SK-N-SH (cell line): ENCODE results near the gene FUT7. TPM values are rescaled to one million over a fixed set of nuclear protein-coding genes. Genes with fewer than 3 reads are reported as not detected.

ENCODE experiments used
- CTCF ChIA-PET: fragments of 300-600, 350-600 bp; formaldehyde crosslinking; extraction: SDS; loops from one replicate; lab custom pipeline; 2021; lab: Yijun Ruan, JAX
- POLR2A ChIA-PET: fragments of 350-600 bp; sonication (Branson Sonifier 250); formaldehyde crosslinking; extraction: SDS; loops from one replicate; lab custom pipeline; 2020; ENCODE audit warnings: antibody characterized with exemption, inconsistent platforms; lab: Yijun Ruan, JAX
- DNase-seq: peaks from one replicate; pipeline ENCODE4 v3.0.0; 2012
- H2AFZ ChIP-seq: fragments of 200-600 bp; sonication (generic); 2 replicates; pipeline ENCODE4 v1.8.1; 2016; ENCODE audit warnings: antibody characterized with exemption, mild to moderate bottlenecking, low read depth
- H3F3A ChIP-seq: fragments of 200-600 bp; sonication (generic); replicated peaks from 2 replicates; pipeline ENCODE3; 2016; ENCODE audit warnings: antibody characterized with exemption, mild to moderate bottlenecking; ENCODE audit not compliant: insufficient read depth
- H3K27ac ChIP-seq, 2 experiments: fragments of 200-500 bp in 1 of 2; fragments of 200-600 bp in 1 of 2; sonication (Bioruptor generic) in 1 of 2; sonication (generic), shearing (Covaris generic) in 1 of 2; 2 replicates each; pipeline versions ENCODE4 v1.5.1 to v1.6.1; 2014 to 2016; ENCODE audit warnings: low read depth in 2 of 2, inconsistent platforms in 1 of 2, low read length in 1 of 2, mild to moderate bottlenecking in 1 of 2, mixed read lengths in 1 of 2
- H3K27me3 ChIP-seq: fragments of 200-600 bp; sonication (generic), shearing (Covaris generic); 2 replicates; pipeline ENCODE4 v1.6.1; 2016; ENCODE audit warnings: mixed run types; ENCODE audit not compliant: insufficient read depth
- H3K36me3 ChIP-seq, 2 experiments: fragments of 200-500 bp in 1 of 2; fragments of 200-600 bp in 1 of 2; sonication (Bioruptor generic) in 1 of 2; sonication (generic) in 1 of 2; replicated peaks in 1 of 2; 2 replicates each; pipeline versions ENCODE3 to v1.5.1; 2014 to 2016; ENCODE audit warnings: low read length in 1 of 2, mild to moderate bottlenecking in 1 of 2; ENCODE audit not compliant: insufficient read depth in 2 of 2, control insufficient read depth in 1 of 2
- H3K4me1 ChIP-seq, 2 experiments: fragments of 200-500 bp in 1 of 2; fragments of 200-600 bp in 1 of 2; sonication (Bioruptor generic) in 1 of 2; sonication (generic), shearing (Covaris generic) in 1 of 2; 2 replicates each; pipeline versions ENCODE4 v1.5.1 to v1.6.1; 2014 to 2016; ENCODE audit warnings: low read depth in 1 of 2, low read length in 1 of 2, mixed run types in 1 of 2; ENCODE audit not compliant: insufficient read depth in 2 of 2, control insufficient read depth in 1 of 2
- H3K4me2 ChIP-seq: fragments of 200-600 bp; sonication (generic), shearing (Covaris generic); 2 replicates; pipeline ENCODE4 v1.6.1; 2017; ENCODE audit warnings: mixed run types
- H3K4me3 ChIP-seq, 2 experiments: fragments of 200-500 bp in 1 of 2; fragments of 200-600 bp in 1 of 2; sonication (Bioruptor generic) in 1 of 2; sonication (generic), shearing (Covaris generic) in 1 of 2; 2 replicates each; pipeline versions ENCODE4 v1.5.1 to v1.8.1; 2014 to 2016; ENCODE audit warnings: low read depth in 2 of 2, inconsistent platforms in 1 of 2, low read length in 1 of 2, mild to moderate bottlenecking in 1 of 2, mixed read lengths in 1 of 2, moderate library complexity in 1 of 2
- H3K79me2 ChIP-seq: fragments of 200-600 bp; sonication (generic); 2 replicates; pipeline ENCODE4 v1.8.1; 2017; ENCODE audit warnings: mild to moderate bottlenecking; ENCODE audit not compliant: insufficient read depth
- H3K9ac ChIP-seq: fragments of 200-600 bp; sonication (generic); 2 replicates; pipeline ENCODE4 v1.6.1; 2017; ENCODE audit warnings: mixed run types
- H3K9me2 ChIP-seq: fragments of 200-600 bp; sonication (generic); 2 replicates; pipeline ENCODE4 v1.6.1; 2017; ENCODE audit warnings: mixed run types
- H3K9me3 ChIP-seq: fragments of 200-600 bp; sonication (generic); 2 replicates; pipeline ENCODE4 v1.6.1; 2017; ENCODE audit warnings: mixed run types, mild to moderate bottlenecking, moderate library complexity
- H4K20me1 ChIP-seq: fragments of 200-600 bp; sonication (generic); 2 replicates; pipeline ENCODE4 v1.6.1; 2017; ENCODE audit warnings: mild to moderate bottlenecking, mixed run types; ENCODE audit not compliant: insufficient read depth
- ELF1 ChIP-seq: IDR thresholded peaks from 2 replicates; pipeline ENCODE4 v1.4.0; 2012
- EP300 ChIP-seq, 2 experiments: IDR thresholded peaks; 2 replicates each; pipeline versions ENCODE4 v1.4.0 to v1.6.1; 2012; ENCODE audit warnings: borderline replicate concordance in 1 of 2, low read depth in 1 of 2, low read length in 1 of 2
- EZH2phosphoT487 ChIP-seq: fragments of 200-600 bp; sonication (generic); IDR thresholded peaks from 2 replicates; pipeline ENCODE4 v1.6.1; 2017; ENCODE audit warnings: low read depth, mixed run types, mild to moderate bottlenecking, antibody characterized with exemption, moderate library complexity, borderline replicate concordance
- FOXJ3 ChIP-seq: sonication (generic); formaldehyde crosslinking; IDR thresholded peaks from 2 replicates; pipeline ENCODE4 v1.5.1; 2020; ENCODE audit warnings: mild to moderate bottlenecking, missing genetic modification reagents
- JUND ChIP-seq: IDR thresholded peaks from 2 replicates; pipeline ENCODE4 v1.4.0; 2012
- POLR2AphosphoS5 ChIP-seq: IDR thresholded peaks from 2 replicates; pipeline ENCODE4 v1.6.1; 2012; ENCODE audit warnings: low read depth, low read length
- RCOR1 ChIP-seq: fragments of 150-350 bp; IDR thresholded peaks from 2 replicates; pipeline ENCODE4 v1.6.1; 2017; ENCODE audit warnings: antibody characterized with exemption, low read length
- RFX5 ChIP-seq: IDR thresholded peaks from 2 replicates; pipeline ENCODE4 v1.6.1; 2012; ENCODE audit warnings: mild to moderate bottlenecking, improper control_type of control experiment, low read length
- RXRA ChIP-seq: IDR thresholded peaks from 2 replicates; pipeline ENCODE4 v1.4.0; 2012; ENCODE audit warnings: low read depth, mild to moderate bottlenecking, borderline replicate concordance
- SIN3A ChIP-seq: IDR thresholded peaks from 2 replicates; pipeline ENCODE4 v1.6.1; 2012; ENCODE audit warnings: low read depth, mild to moderate bottlenecking, low read length, moderate library complexity, borderline replicate concordance
- SMC3 ChIP-seq: IDR thresholded peaks from 2 replicates; pipeline ENCODE4 v1.6.1; 2012; ENCODE audit warnings: low read depth, low read length, improper control_type of control experiment
- TAF1 ChIP-seq: IDR thresholded peaks from 2 replicates; pipeline ENCODE4 v1.6.1; 2012; ENCODE audit warnings: low read depth, mild to moderate bottlenecking, low read length, moderate library complexity, borderline replicate concordance
- TCF12 ChIP-seq: IDR thresholded peaks from 2 replicates; pipeline ENCODE4 v1.4.0; 2012
- YY1 ChIP-seq: IDR thresholded peaks from 2 replicates; pipeline ENCODE4 v1.4.0; 2012; ENCODE audit warnings: low read depth, mild to moderate bottlenecking
- WGBS: methylation state at CpG from one replicate; pipeline ENCODE4 v1.1.6; 2017; ENCODE audit warnings: low lambda C conversion rate; 5-methylcytosine and 5-hydroxymethylcytosine counted together
- polyA plus RNA-seq, 3 experiments: library from polyadenylated mRNA; depleted of rRNA; stranded (reverse); fragments of >200 nt; gene quantifications; 2 replicates each; pipeline ENCODE4 v1.2.3, GENCODE V29; 2012
- TF ChIP-seq, protein P1 (sequence below): IDR thresholded peaks from 2 replicates; pipeline ENCODE4 v1.6.1; 2012; ENCODE audit warnings: mild to moderate bottlenecking, low read depth, low read length, moderate library complexity
- TF ChIP-seq, protein P2 (sequence below): IDR thresholded peaks from 2 replicates; pipeline ENCODE4 v1.4.0; 2012; ENCODE audit warnings: low read depth, borderline replicate concordance
- TF ChIP-seq, protein P3 (sequence below): fragments of 150-350 bp; IDR thresholded peaks from 2 replicates; pipeline ENCODE4 v1.6.1; 2017; ENCODE audit warnings: antibody characterized with exemption, low read length, low read depth, borderline replicate concordance
- TF ChIP-seq, protein P4 (sequence below): IDR thresholded peaks from 2 replicates; pipeline ENCODE4; 2012

Gene FUT7
- polyA plus RNA-seq, 1 of the 3 experiments (the other 2 are of a cell fraction): not detected

DNA sequence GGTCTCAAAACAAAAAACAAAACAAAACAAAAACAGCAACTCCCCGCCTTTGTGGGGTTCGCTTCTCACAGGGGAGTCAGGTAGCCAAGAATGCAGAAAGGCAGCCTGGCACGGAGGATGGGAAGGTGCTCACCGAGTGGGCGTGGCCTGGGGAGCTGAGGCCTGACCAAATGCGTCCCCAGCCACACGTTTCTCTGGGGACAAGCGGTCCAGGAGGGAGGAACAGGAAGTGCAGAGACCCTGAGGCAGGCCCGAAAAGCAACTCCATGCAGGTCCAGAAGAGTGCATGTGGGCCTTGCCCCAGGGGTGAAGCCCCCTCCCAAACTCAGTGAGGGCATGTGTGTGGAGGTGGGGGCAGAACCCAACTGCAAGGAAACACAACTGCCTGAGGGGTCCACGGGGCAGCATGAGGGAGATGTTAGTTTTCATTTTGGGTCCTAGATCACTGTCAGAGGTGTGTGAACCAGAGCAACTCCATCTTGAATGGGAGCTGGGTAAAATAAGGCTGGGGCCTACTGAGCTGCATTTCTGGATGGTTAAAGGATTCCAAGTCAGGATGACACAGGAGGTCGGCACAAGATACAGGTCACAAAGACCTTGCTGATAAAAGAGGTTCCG, 42.9 kb upstream of the FUT7 start:
- Histone ChIP-seq H3F3A (peaks cover 13% of the 10 kb centered on the region), H3K9me3 (no peaks in the 10 kb centered on the region), H3K4me1 (peaks cover 0 to 21% of the 10 kb centered on the region in 2 experiments; a peak in 1 of 4 replicates), H3K27me3 (no peaks in the 10 kb centered on the region), H3K27ac (no peak overlapping the region), H3K4me2 (no peak overlapping the region), H3K9me2 (no peaks in the 10 kb centered on the region), H3K36me3 (peaks cover under 1 to 3% of the 10 kb centered on the region in 2 experiments), H3K79me2 (no peaks in the 10 kb centered on the region), H4K20me1 (no peaks in the 10 kb centered on the region), H3K9ac (no peak overlapping the region), H3K4me3 (no peak overlapping the region), H2AFZ (no peak overlapping the region)
- TF ChIP-seq TCF12 (no peak), EZH2phosphoT487 (no peak), EP300 (IDR thresholded peaks at IDR 0.05; ENCODE audit: borderline replicate concordance in 1 of 2, low read depth in 1 of 2, low read length in 1 of 2) (no peak), RXRA (no peak), RFX5 (no peak), SIN3A (no peak), SMC3 (no peak)
- TF ChIP-seq, protein P1, sequence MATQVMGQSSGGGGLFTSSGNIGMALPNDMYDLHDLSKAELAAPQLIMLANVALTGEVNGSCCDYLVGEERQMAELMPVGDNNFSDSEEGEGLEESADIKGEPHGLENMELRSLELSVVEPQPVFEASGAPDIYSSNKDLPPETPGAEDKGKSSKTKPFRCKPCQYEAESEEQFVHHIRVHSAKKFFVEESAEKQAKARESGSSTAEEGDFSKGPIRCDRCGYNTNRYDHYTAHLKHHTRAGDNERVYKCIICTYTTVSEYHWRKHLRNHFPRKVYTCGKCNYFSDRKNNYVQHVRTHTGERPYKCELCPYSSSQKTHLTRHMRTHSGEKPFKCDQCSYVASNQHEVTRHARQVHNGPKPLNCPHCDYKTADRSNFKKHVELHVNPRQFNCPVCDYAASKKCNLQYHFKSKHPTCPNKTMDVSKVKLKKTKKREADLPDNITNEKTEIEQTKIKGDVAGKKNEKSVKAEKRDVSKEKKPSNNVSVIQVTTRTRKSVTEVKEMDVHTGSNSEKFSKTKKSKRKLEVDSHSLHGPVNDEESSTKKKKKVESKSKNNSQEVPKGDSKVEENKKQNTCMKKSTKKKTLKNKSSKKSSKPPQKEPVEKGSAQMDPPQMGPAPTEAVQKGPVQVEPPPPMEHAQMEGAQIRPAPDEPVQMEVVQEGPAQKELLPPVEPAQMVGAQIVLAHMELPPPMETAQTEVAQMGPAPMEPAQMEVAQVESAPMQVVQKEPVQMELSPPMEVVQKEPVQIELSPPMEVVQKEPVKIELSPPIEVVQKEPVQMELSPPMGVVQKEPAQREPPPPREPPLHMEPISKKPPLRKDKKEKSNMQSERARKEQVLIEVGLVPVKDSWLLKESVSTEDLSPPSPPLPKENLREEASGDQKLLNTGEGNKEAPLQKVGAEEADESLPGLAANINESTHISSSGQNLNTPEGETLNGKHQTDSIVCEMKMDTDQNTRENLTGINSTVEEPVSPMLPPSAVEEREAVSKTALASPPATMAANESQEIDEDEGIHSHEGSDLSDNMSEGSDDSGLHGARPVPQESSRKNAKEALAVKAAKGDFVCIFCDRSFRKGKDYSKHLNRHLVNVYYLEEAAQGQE: no peak
- ChIA-PET POLR2A (no interaction called here), CTCF (interaction anchor here (3.5 kb wide), 1 partner anchor 19 kb away, joined by 10 read pairs; no protein-coding TSS in a partner anchor)
- 91% methylated on average over 12 of the region's 12 CpGs for WGBS
- no peak for DNase-seq

DNA sequence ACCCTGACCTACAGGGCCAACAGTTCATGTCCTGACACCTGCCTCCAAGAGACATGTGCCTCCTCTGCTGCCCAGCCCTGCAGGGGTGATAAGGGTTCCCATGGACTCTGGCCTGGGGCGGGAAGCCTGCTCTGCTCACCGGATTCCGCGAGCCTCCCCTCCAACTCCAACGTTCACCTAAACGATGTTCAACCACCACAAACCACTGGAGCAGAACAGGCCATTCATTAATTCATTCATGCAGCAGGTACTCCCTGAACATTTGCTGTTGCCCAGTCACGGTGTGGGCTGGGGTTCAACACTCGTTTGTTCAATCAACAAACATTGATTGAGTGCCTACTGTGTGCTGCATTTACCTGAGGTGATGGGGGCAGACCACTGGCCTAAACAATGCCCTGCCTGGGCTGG, 42.1 kb upstream of the FUT7 start:
- Histone ChIP-seq H3K4me2 (no peak overlapping the region), H3K9ac (no peak overlapping the region), H3K4me3 (no peak overlapping the region), H3K9me2 (no peaks in the 10 kb centered on the region), H3K4me1 (peaks cover 0 to 27% of the 10 kb centered on the region in 2 experiments; a peak in 1 of 4 replicates), H3K27ac (no peak overlapping the region), H3K9me3 (no peaks in the 10 kb centered on the region), H3K36me3 (no peaks in the 10 kb centered on the region), H3F3A (peaks cover 13% of the 10 kb centered on the region), H3K27me3 (no peaks in the 10 kb centered on the region), H2AFZ (no peak overlapping the region), H3K79me2 (0 out of 2 replicates have a peak, but pooled peaks cover 3% of the 10 kb centered on the region), H4K20me1 (no peaks in the 10 kb centered on the region; the same call in 1 of the 2 replicates)
- TF ChIP-seq SIN3A: no peak
- TF ChIP-seq EZH2phosphoT487: no peak
- TF ChIP-seq, protein P2, sequence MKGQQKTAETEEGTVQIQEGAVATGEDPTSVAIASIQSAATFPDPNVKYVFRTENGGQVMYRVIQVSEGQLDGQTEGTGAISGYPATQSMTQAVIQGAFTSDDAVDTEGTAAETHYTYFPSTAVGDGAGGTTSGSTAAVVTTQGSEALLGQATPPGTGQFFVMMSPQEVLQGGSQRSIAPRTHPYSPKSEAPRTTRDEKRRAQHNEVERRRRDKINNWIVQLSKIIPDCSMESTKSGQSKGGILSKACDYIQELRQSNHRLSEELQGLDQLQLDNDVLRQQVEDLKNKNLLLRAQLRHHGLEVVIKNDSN: no peak
- TF ChIP-seq RCOR1: no peak
- TF ChIP-seq FOXJ3 (CRISPR knock-in tag): no peak
- TF ChIP-seq POLR2AphosphoS5: no peak
- no peak for TF ChIP-seq ELF1
- TF ChIP-seq, protein P3, sequence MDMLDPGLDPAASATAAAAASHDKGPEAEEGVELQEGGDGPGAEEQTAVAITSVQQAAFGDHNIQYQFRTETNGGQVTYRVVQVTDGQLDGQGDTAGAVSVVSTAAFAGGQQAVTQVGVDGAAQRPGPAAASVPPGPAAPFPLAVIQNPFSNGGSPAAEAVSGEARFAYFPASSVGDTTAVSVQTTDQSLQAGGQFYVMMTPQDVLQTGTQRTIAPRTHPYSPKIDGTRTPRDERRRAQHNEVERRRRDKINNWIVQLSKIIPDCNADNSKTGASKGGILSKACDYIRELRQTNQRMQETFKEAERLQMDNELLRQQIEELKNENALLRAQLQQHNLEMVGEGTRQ: no peak
- TF ChIP-seq TAF1: no peak
- no peak for TF ChIP-seq RXRA
- TF ChIP-seq, protein P4, sequence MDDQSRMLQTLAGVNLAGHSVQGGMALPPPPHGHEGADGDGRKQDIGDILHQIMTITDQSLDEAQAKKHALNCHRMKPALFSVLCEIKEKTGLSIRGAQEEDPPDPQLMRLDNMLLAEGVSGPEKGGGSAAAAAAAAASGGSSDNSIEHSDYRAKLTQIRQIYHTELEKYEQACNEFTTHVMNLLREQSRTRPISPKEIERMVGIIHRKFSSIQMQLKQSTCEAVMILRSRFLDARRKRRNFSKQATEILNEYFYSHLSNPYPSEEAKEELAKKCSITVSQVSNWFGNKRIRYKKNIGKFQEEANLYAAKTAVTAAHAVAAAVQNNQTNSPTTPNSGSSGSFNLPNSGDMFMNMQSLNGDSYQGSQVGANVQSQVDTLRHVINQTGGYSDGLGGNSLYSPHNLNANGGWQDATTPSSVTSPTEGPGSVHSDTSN: no peak
- TF ChIP-seq YY1: no peak
- no peak for TF ChIP-seq JUND
- no peak for TF ChIP-seq EP300 (IDR thresholded peaks at IDR 0.05; ENCODE audit: borderline replicate concordance in 1 of 2, low read depth in 1 of 2, low read length in 1 of 2)
- 89% methylated on average over 8 of the region's 8 CpGs for WGBS
- CTCF ChIA-PET: interaction anchor here (16.8 kb wide), 1 partner anchor 24 kb away, joined by 803 read pairs; the partner anchor contains the start of genes ENTPD2 and NPDC1
- POLR2A ChIA-PET: no interaction called here
- DNase-seq: no peak
